ENCODE data around the gene HOXA4.

The HOXA4 gene

GRCh38 chr7:27126596-27127327, 3.8 kb downstream of the HOXA4 start:
- in situ Hi-C loops (cut with MboI; ENCODE audit: low pct_unique_long_range_greater_than_20kb, low sequenced_read_pairs): no loop called here
- DNase-seq: no peak

DNA sequence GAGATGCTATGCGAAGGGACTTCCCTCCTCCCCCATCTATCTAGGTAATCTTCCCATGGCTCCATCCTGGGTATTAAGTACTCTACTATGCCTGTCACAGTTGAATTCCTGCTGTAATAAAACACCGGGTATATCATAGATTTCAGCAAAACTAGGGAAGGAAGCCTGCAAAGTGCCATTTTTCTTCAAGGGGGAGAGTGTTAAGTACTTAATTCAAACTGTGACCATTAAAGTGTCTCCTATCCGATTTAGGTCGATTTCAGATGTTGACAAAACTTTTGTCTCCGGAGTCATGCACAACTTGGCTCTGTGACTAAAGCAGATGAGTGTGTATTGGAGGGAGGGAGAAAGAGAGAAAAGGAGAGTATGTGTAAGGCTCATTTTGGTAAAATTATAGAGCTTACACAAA, 4.6 kb downstream of the HOXA4 start:
- in situ Hi-C loops (cut with MboI; ENCODE audit: low pct_unique_long_range_greater_than_20kb, low sequenced_read_pairs): no loop called here
- DNase-seq: no peak

GRCh38 chr7:27124902-27125689, 5.5 kb downstream of the HOXA4 start:
- in situ Hi-C loops (cut with MboI; ENCODE audit: low pct_unique_long_range_greater_than_20kb, low sequenced_read_pairs): no loop called here

GRCh38 chr7:27124096-27124901, 6.3 kb downstream of the HOXA4 start:
- in situ Hi-C loops (cut with MboI; ENCODE audit: low pct_unique_long_range_greater_than_20kb, low sequenced_read_pairs): no loop called here
- no peak for DNase-seq

More at GRCh38 chr7:27124902-27125689, 5.5 kb downstream of the HOXA4 start:
- DNase-seq: no peak

DNA sequence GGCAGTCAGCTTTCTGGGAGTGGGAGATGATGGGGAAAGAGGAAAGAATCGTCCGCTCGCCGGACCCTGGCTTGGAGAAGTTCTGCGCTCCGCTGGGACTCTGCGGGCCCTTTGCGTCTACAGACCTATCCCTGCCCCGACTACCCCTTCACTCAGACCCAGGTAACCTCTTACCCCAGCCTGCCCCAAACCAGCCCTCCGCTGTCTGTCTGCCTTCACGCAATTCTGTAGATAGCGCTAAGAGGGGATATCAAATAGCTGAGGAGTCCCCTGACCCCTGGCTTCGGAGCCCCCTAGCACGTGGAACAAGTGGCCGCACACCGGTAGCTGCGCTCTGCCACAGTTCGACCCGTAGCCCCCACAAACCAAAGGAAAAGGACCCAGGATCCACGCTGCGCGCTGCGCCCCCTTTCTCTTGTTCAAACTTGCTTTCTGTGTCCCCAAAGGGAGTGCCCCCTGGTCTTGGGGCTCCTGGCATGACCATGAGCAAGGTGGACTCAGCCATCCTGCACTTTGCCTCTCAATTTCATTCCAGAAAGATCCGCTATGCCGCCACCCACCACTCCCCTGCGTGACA, 7.0 kb downstream of the HOXA4 start:
- in situ Hi-C loops (cut with MboI; ENCODE audit: low pct_unique_long_range_greater_than_20kb, low sequenced_read_pairs): no loop called here
- no peak for DNase-seq

GRCh38 chr7:27123007-27123476, 7.5 kb downstream of the HOXA4 start:
- in situ Hi-C loops (cut with MboI; ENCODE audit: low pct_unique_long_range_greater_than_20kb, low sequenced_read_pairs): no loop called here
- no peak for DNase-seq

DNA sequence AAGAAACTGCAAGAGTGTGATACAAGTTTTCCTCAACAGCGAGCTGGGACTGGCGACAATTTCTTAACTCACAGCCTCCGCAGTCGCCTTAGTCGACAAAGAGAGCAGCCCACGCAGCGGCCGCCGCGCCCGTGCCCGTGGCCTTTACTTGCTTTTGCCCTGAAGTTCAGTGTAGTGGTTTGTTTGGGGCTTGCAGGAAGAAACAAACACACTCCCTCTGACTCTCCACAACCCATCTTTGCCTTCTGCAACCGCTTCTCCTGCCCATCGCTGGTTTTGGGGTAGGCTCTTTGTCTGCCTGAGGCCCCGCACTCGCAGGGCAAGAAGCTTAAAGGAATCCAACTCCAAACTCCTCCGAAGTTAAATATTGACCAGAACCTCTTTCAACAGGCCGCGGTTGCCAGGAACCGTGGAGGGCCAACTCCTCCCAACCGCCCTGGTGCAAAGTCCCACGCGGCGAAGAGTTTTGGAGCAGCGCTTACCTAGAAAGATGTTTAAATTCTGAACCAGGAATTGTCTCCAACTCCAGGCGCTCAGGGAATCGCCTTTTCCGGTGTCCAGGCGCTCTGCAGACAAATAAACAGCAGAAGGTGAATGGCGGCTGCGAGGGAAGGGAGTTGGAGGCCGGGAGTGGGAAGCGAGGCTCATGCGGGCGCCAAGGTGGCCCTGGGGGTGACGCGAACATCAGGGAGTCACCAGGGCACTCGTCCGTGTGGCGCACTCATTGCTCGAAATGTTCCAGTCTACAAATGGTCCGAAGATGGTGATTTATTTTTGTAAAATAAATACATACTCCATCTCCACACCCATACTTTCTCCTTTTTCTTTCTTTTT, 8.3 kb downstream of the HOXA4 start:
- no peak for DNase-seq
- in situ Hi-C loops (cut with MboI; ENCODE audit: low pct_unique_long_range_greater_than_20kb, low sequenced_read_pairs): no loop called here

GRCh38 chr7:27121684-27122076, 8.9 kb downstream of the HOXA4 start:
- DNase-seq: no peak
- in situ Hi-C loops (cut with MboI; ENCODE audit: low pct_unique_long_range_greater_than_20kb, low sequenced_read_pairs): no loop called here

GRCh38 chr7:27119412-27119911, 11.1 kb downstream of the HOXA4 start:
- in situ Hi-C loops (cut with MboI; ENCODE audit: low pct_unique_long_range_greater_than_20kb, low sequenced_read_pairs): no loop called here
- no peak for DNase-seq

- in situ Hi-C loops (cut with MboI; ENCODE audit: low pct_unique_long_range_greater_than_20kb, low sequenced_read_pairs): no loop called here
- no peak for DNase-seq
Observed at GRCh38 chr7:27118580-27118979, 12.0 kb downstream of the HOXA4 start.

- no peak for DNase-seq
- in situ Hi-C loops (cut with MboI; ENCODE audit: low pct_unique_long_range_greater_than_20kb, low sequenced_read_pairs): no loop called here
Observed at GRCh38 chr7:27117887-27118491, 12.6 kb downstream of the HOXA4 start.

DNA sequence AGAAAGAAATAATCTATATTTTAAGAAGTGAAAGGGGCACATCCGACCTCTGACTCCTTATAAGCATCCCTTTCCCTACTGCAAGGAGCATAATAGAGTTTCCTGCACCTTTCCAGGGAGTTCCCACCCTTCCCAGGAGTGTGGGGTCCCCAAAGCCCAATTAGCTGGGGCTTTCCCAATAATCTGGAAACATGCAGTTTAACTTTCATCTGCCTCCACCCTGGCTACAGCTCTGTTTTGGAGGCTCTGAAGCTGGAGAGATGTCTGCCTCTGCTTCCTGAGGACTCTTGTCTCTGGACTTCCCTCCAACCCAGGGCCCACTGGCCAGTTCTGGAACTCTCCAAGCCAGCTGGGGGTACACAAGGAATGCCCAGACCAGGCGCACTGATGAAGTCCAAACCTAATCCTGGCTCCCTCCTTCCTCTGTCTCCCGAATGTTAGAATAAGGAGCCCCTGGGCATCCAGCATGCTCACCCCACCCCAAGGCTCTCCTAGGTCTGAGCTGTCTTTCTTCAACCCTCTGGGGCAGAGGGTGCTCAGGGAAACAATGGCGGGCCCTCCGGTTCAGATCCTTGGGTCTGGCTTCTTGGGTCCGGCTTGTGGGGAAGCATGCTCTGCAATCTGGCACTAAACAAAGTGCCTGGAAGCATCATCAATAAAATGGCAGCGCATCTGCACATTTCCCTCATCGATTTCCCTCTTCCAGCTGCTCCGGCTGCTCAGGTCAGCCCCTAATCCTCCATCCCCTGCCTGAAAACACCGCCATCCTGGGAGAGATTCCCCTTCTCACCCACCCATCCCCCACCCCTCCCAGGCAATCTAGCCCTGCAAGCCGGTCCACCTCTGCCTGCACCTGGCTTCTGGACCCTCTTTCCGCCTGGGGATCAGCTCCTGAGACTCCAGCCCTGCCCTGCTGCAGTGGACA, 13.3 kb downstream of the HOXA4 start:
- no peak for DNase-seq

GRCh38 chr7:27116031-27116961, 14.3 kb downstream of the HOXA4 start:
- no peak for DNase-seq
- in situ Hi-C loops (cut with MboI; ENCODE audit: low pct_unique_long_range_greater_than_20kb, low sequenced_read_pairs): no loop called here

More for the DNA sequence above, 13.3 kb downstream of the HOXA4 start:
- in situ Hi-C loops (cut with MboI; ENCODE audit: low pct_unique_long_range_greater_than_20kb, low sequenced_read_pairs): no loop called here

GRCh38 chr7:27115221-27116026, 15.1 kb downstream of the HOXA4 start:
- in situ Hi-C loops (cut with MboI; ENCODE audit: low pct_unique_long_range_greater_than_20kb, low sequenced_read_pairs): no loop called here
- no peak for DNase-seq

GRCh38 chr7:27114881-27115220, 15.7 kb downstream of the HOXA4 start:
- in situ Hi-C loops (cut with MboI; ENCODE audit: low pct_unique_long_range_greater_than_20kb, low sequenced_read_pairs): no loop called here
- no peak for DNase-seq

All from KBM-7 (cell line).